Measurements from ENCODE around the gene IMMP2L.
"Not testable (repeated sequence)": the region's sequence is repeated elsewhere in the genome, so short reads cannot be mapped to it uniquely, and the experiment has no call there.

Gene IMMP2L

GRCh38 chr7:111251365-111251764 lies 310.9 kb downstream of the IMMP2L start:
- not testable (repeated sequence) for DNase-seq

- not testable (repeated sequence) for DNase-seq
These were observed 312.5 kb downstream of the IMMP2L start for GRCh38 chr7:111249807-111250206.

GRCh38 chr7:111242141-111242755 lies 320.0 kb downstream of the IMMP2L start:
- no peak for DNase-seq

- DNase-seq = no peak
These were observed 321.9 kb downstream of the IMMP2L start for GRCh38 chr7:111240371-111240770.

GRCh38 chr7:111239437-111239836 lies 322.9 kb downstream of the IMMP2L start:
- no peak for DNase-seq

GRCh38 chr7:111238886-111239285 lies 323.4 kb downstream of the IMMP2L start:
- no peak for DNase-seq

- DNase-seq = no peak
These were observed 326.6 kb downstream of the IMMP2L start for GRCh38 chr7:111235709-111236108.

- no peak for DNase-seq
These were observed 329.8 kb downstream of the IMMP2L start for GRCh38 chr7:111232249-111233084.

- no peak for DNase-seq
These were observed 332.4 kb downstream of the IMMP2L start for GRCh38 chr7:111229916-111230315.

- DNase-seq = no peak
These were observed 333.0 kb downstream of the IMMP2L start for GRCh38 chr7:111229181-111229740.

GRCh38 chr7:111228437-111228836 lies 333.9 kb downstream of the IMMP2L start:
- no peak for DNase-seq

GRCh38 chr7:111226800-111227199 lies 335.5 kb downstream of the IMMP2L start:
- DNase-seq = no peak

GRCh38 chr7:111224354-111225231 lies 337.7 kb downstream of the IMMP2L start:
- no peak for DNase-seq

GRCh38 chr7:111223802-111224253 lies 338.5 kb downstream of the IMMP2L start:
- no peak for DNase-seq

- DNase-seq = no peak
These were observed 346.7 kb downstream of the IMMP2L start for GRCh38 chr7:111215550-111215949.

- no peak for DNase-seq
These were observed 349.3 kb downstream of the IMMP2L start for GRCh38 chr7:111212857-111213523.

- no peak for DNase-seq
These were observed 351.3 kb downstream of the IMMP2L start for GRCh38 chr7:111210996-111211395.

- no peak for DNase-seq
These were observed 352.2 kb downstream of the IMMP2L start for GRCh38 chr7:111210043-111210442.

- no peak for DNase-seq
These were observed 357.0 kb downstream of the IMMP2L start for GRCh38 chr7:111205251-111205650.

- DNase-seq = no peak
These were observed 360.0 kb downstream of the IMMP2L start for GRCh38 chr7:111202321-111202720.

GRCh38 chr7:111199643-111200042 lies 362.6 kb downstream of the IMMP2L start:
- no peak for DNase-seq

- no peak for DNase-seq
These were observed 364.0 kb downstream of the IMMP2L start for GRCh38 chr7:111198255-111198654.
